ENCODE results near the gene SLC13A2. TPM values are rescaled to one million over a fixed set of nuclear protein-coding genes. Genes with fewer than 3 reads are reported as not detected.
"Not testable (repeated sequence)": the region's sequence is repeated elsewhere in the genome, so short reads cannot be mapped to it uniquely, and the experiment has no call there.

Gene SLC13A2
- total RNA-seq, 2 experiments from 2014 or later = not detected

- ChIA-PET POLR2A (no interaction called here), CTCF (no interaction called here)
- Mint-ChIP-seq H3K9me3 (no peaks in the 10 kb centered on the region), H3K27ac (no peak overlapping the region), H3K4me1 (ENCODE audit: low read depth) (no peaks in the 10 kb centered on the region), H3K4me3 (no peak overlapping the region), H3K27me3 (no peaks in the 10 kb centered on the region), H3K36me3 (ENCODE audit: low read depth) (no peaks in the 10 kb centered on the region)
- intact Hi-C loops (cut with micrococcal nuclease) = no loop called here
- ATAC-seq = no peak
- TF ChIP-seq CTCF (IDR thresholded peaks at IDR 0.05) = no peak
- DNase-seq = no peak
Observed at GRCh38 chr17:28518132-28518531, 44.7 kb downstream of the SLC13A2 start.

GRCh38 chr17:28518578-28518977 lies 45.1 kb downstream of the SLC13A2 start:
- ATAC-seq = no peak
- no peak overlapping the region for H3K4me3 Mint-ChIP-seq
- H3K36me3 Mint-ChIP-seq (ENCODE audit: low read depth) = no peaks in the 10 kb centered on the region

GRCh38 chr17:28519236-28519635 lies 45.8 kb downstream of the SLC13A2 start:
- no peaks in the 10 kb centered on the region for H3K36me3 Mint-ChIP-seq (ENCODE audit: low read depth)
- TF ChIP-seq CTCF (IDR thresholded peaks at IDR 0.05) = no peak
- ChIA-PET CTCF (interaction anchor here (1.5 kb wide), 1 partner anchor 103 kb away, joined by 4 read pairs; no protein-coding TSS in a partner anchor), POLR2A (no interaction called here)
- no peak for ATAC-seq
- H3K4me3 Mint-ChIP-seq = no peak overlapping the region
- no peaks in the 10 kb centered on the region for H3K4me1 Mint-ChIP-seq (ENCODE audit: low read depth)
- DNase-seq = no peak
- H3K9me3 Mint-ChIP-seq = no peaks in the 10 kb centered on the region
- intact Hi-C loops (cut with micrococcal nuclease) = no loop called here
- no peaks in the 10 kb centered on the region for H3K27me3 Mint-ChIP-seq
- H3K27ac Mint-ChIP-seq = no peak overlapping the region

More at GRCh38 chr17:28518578-28518977, 45.1 kb downstream of the SLC13A2 start:
- ChIA-PET CTCF (no interaction called here), POLR2A (no interaction called here)
- Mint-ChIP-seq H3K9me3 (no peaks in the 10 kb centered on the region), H3K27ac (no peak overlapping the region), H3K4me1 (ENCODE audit: low read depth) (no peaks in the 10 kb centered on the region), H3K27me3 (no peaks in the 10 kb centered on the region)
- intact Hi-C loops (cut with micrococcal nuclease) = no loop called here
- TF ChIP-seq CTCF (IDR thresholded peaks at IDR 0.05) = no peak
- no peak for DNase-seq

- TF ChIP-seq CTCF (IDR thresholded peaks at IDR 0.05) = no peak
- no peak overlapping the region for H3K27ac Mint-ChIP-seq
- intact Hi-C loops (cut with micrococcal nuclease) = no loop called here
- H3K9me3 Mint-ChIP-seq = no peaks in the 10 kb centered on the region
- H3K36me3 Mint-ChIP-seq (ENCODE audit: low read depth) = no peaks in the 10 kb centered on the region
- DNase-seq (no peak), ATAC-seq (no peak)
- H3K4me1 Mint-ChIP-seq (ENCODE audit: low read depth) = no peaks in the 10 kb centered on the region
- H3K27me3 Mint-ChIP-seq = no peaks in the 10 kb centered on the region
- ChIA-PET CTCF (interaction anchor here (1.5 kb wide), 1 partner anchor 104 kb away, joined by 4 read pairs; no protein-coding TSS in a partner anchor), POLR2A (interaction anchor here (0.5 kb wide), 1 partner anchor 354 kb away, joined by 3 read pairs; no protein-coding TSS in a partner anchor)
- H3K4me3 Mint-ChIP-seq = no peak overlapping the region
Observed at GRCh38 chr17:28520687-28521086, 47.2 kb downstream of the SLC13A2 start.

- H3K9me3 Mint-ChIP-seq = no peaks in the 10 kb centered on the region
- POLR2A ChIA-PET = no interaction called here
Observed at GRCh38 chr17:28521311-28522085, 48.1 kb downstream of the SLC13A2 start.

GRCh38 chr17:28522281-28522680 lies 48.8 kb downstream of the SLC13A2 start:
- H3K27ac Mint-ChIP-seq; H3K4me1 Mint-ChIP-seq (ENCODE audit: low read depth); CTCF ChIA-PET; H3K4me3 Mint-ChIP-seq; H3K27me3 Mint-ChIP-seq; POLR2A ChIA-PET; intact Hi-C loops (cut with micrococcal nuclease); H3K36me3 Mint-ChIP-seq (ENCODE audit: low read depth); H3K9me3 Mint-ChIP-seq; DNase-seq; ATAC-seq: not testable (repeated sequence)

More at GRCh38 chr17:28521311-28522085, 48.1 kb downstream of the SLC13A2 start:
- no peaks in the 10 kb centered on the region for H3K4me1 Mint-ChIP-seq (ENCODE audit: low read depth)
- H3K27ac Mint-ChIP-seq = no peak overlapping the region
- ATAC-seq = no peak
- H3K36me3 Mint-ChIP-seq (ENCODE audit: low read depth) = no peaks in the 10 kb centered on the region
- H3K27me3 Mint-ChIP-seq = no peaks in the 10 kb centered on the region
- H3K4me3 Mint-ChIP-seq = no peak overlapping the region
- no peak for TF ChIP-seq CTCF (IDR thresholded peaks at IDR 0.05)
- DNase-seq = no peak
- intact Hi-C loops (cut with micrococcal nuclease) = no loop called here
- CTCF ChIA-PET = no interaction called here
